ENCODE measurements around the gene FGF12. TPM values are rescaled to one million over a fixed set of nuclear protein-coding genes. Genes with fewer than 3 reads are reported as not detected.

The FGF12 gene
- polyA plus RNA-seq, 1 of the 3 experiments (the other 2 are of a cell fraction), result 0.30 TPM

GRCh38 chr3:192258721-192259120, 468.6 kb downstream of the FGF12 start:
- Histone ChIP-seq H3K9ac (no peak overlapping the region), H3K4me3 (ENCODE audit: low read depth in 2 of 2, low read length in 1 of 2) (no peak overlapping the region), H3K27ac (ENCODE audit: low read depth in 2 of 2, low read length in 1 of 2) (no peak overlapping the region), H3K4me1 (ENCODE audit: control insufficient read depth in 1 of 2, insufficient read depth in 2 of 2, low read depth in 1 of 2, low read length in 1 of 2) (no peaks in the 10 kb centered on the region; a peak in 1 of 4 replicates), H3K27me3 (ENCODE audit: insufficient read depth) (no peaks in the 10 kb centered on the region), H4K20me1 (ENCODE audit: insufficient read depth) (no peaks in the 10 kb centered on the region), H3K36me3 (replicated peaks in 1 of 2; ENCODE audit: control insufficient read depth in 1 of 2, insufficient read depth in 2 of 2, low read length in 1 of 2) (no peaks in the 10 kb centered on the region), H3F3A (replicated peaks; ENCODE audit: insufficient read depth) (no peaks in the 10 kb centered on the region), H2AFZ (ENCODE audit: low read depth) (no peak overlapping the region), H3K79me2 (ENCODE audit: insufficient read depth) (no peaks in the 10 kb centered on the region), H3K9me3 (no peaks in the 10 kb centered on the region), H3K9me2 (no peaks in the 10 kb centered on the region), H3K4me2 (no peak overlapping the region)
- TF ChIP-seq JUND (IDR thresholded peaks at IDR 0.05), result no peak
- no peak for TF ChIP-seq ZBTB33 (IDR thresholded peaks at IDR 0.05; ENCODE audit: borderline replicate concordance, low read depth)
- no peak for TF ChIP-seq GATA2 (CRISPR knock-in tag; IDR thresholded peaks at IDR 0.05)
- no peak for TF ChIP-seq MAX (IDR thresholded peaks at IDR 0.05; ENCODE audit: low read depth)
- no peak for TF ChIP-seq RXRA (IDR thresholded peaks at IDR 0.05; ENCODE audit: borderline replicate concordance, low read depth)
- TF ChIP-seq FOXM1 (IDR thresholded peaks at IDR 0.05; ENCODE audit: low read depth), result no peak
- TF ChIP-seq YY1 (IDR thresholded peaks at IDR 0.05; ENCODE audit: low read depth), result no peak
- no peak for TF ChIP-seq CTCF (IDR thresholded peaks at IDR 0.05)
- TF ChIP-seq TCF12 (IDR thresholded peaks at IDR 0.05), result no peak
- TF ChIP-seq TAF1 (IDR thresholded peaks at IDR 0.05; ENCODE audit: borderline replicate concordance, low read depth, low read length), result no peak
- TF ChIP-seq USF1 (IDR thresholded peaks at IDR 0.05; ENCODE audit: borderline replicate concordance, low read depth), result no peak
- TF ChIP-seq PBX3 (IDR thresholded peaks at IDR 0.05), result no peak
- TF ChIP-seq RFX5 (IDR thresholded peaks at IDR 0.05; ENCODE audit: low read length), result no peak
- no peak for TF ChIP-seq NRF1 (IDR thresholded peaks at IDR 0.05; ENCODE audit: low read depth, low read length)
- TF ChIP-seq ELF1 (IDR thresholded peaks at IDR 0.05), result no peak
- no peak for TF ChIP-seq FOSL2 (IDR thresholded peaks at IDR 0.05; ENCODE audit: borderline replicate concordance, low read depth)
- no peak for TF ChIP-seq CHD2 (IDR thresholded peaks at IDR 0.05; ENCODE audit: low read length, partially characterized antibody)
- TF ChIP-seq NFIC (IDR thresholded peaks at IDR 0.05; ENCODE audit: borderline replicate concordance), result no peak
- no peak for TF ChIP-seq EZH2phosphoT487 (IDR thresholded peaks at IDR 0.05; ENCODE audit: borderline replicate concordance, low read depth)
- no peak for DNase-seq
- CTCF ChIA-PET, result no interaction called here
- POLR2A ChIA-PET, result no interaction called here
- WGBS (ENCODE audit: low lambda C conversion rate), result 7% methylated on average over 6 of the region's 6 CpGs
